Measurements from ENCODE around the gene RRP1B. TPM values are rescaled to one million over a fixed set of nuclear protein-coding genes. Genes with fewer than 3 reads are reported as not detected.

Gene RRP1B
- polyA plus RNA-seq, 1 donor from 2014 or later = 20.3 TPM

GRCh38 chr21:43639470-43640353 lies 19.6 kb upstream of the RRP1B start:
- H3K36me3 ChIP-seq (ENCODE audit: insufficient read depth, low read length) = no peaks in the 10 kb centered on the region
- H3K9me3 ChIP-seq (ENCODE audit: low read length) = no peaks in the 10 kb centered on the region
- no peaks in the 10 kb centered on the region for H3K27me3 ChIP-seq (ENCODE audit: insufficient read depth, low read depth, low read length)
- H3K9me2 ChIP-seq (ENCODE audit: insufficient read depth, low read length) = no peaks in the 10 kb centered on the region
- H3K27ac ChIP-seq (ENCODE audit: low read length) = no peak overlapping the region
- H3K4me3 ChIP-seq (ENCODE audit: low read length) = no peak overlapping the region
- no peaks in the 10 kb centered on the region for H4K20me1 ChIP-seq (ENCODE audit: insufficient read depth)
- H3K79me2 ChIP-seq (replicated peaks; ENCODE audit: insufficient read depth, low read length) = no peaks in the 10 kb centered on the region
- TF ChIP-seq EP300 (conservative IDR thresholded peaks at IDR 0.05; ENCODE audit: poor library complexity, severe bottlenecking) = no peak
- no peak for TF ChIP-seq CTCF (IDR thresholded peaks at IDR 0.05; ENCODE audit: poor library complexity, severe bottlenecking)
- TF ChIP-seq TAF1 (IDR thresholded peaks at IDR 0.05; ENCODE audit: low read depth) = no peak
- no peak overlapping the region for H3K4me2 ChIP-seq (ENCODE audit: low read length)
- no peaks in the 10 kb centered on the region for H3F3A ChIP-seq (ENCODE audit: insufficient read depth, low read length, poor library complexity, severe bottlenecking)
- no peak overlapping the region for H3K9ac ChIP-seq (ENCODE audit: low read length)
- no peak overlapping the region for H2AFZ ChIP-seq (ENCODE audit: low read depth, low read length)

GRCh38 chr21:43640400-43640799 lies 19.0 kb upstream of the RRP1B start:
- Histone ChIP-seq H3K27ac (ENCODE audit: low read length) (no peak overlapping the region), H3K4me2 (ENCODE audit: low read length) (no peak overlapping the region), H3K4me3 (ENCODE audit: low read length) (no peak overlapping the region), H3K9ac (ENCODE audit: low read length) (no peak overlapping the region), H2AFZ (ENCODE audit: low read depth, low read length) (no peak overlapping the region), H3K36me3 (ENCODE audit: insufficient read depth, low read length) (no peaks in the 10 kb centered on the region), H4K20me1 (ENCODE audit: insufficient read depth) (no peaks in the 10 kb centered on the region), H3K9me2 (ENCODE audit: insufficient read depth, low read length) (no peaks in the 10 kb centered on the region), H3K79me2 (replicated peaks; ENCODE audit: insufficient read depth, low read length) (no peaks in the 10 kb centered on the region), H3K9me3 (ENCODE audit: low read length) (no peaks in the 10 kb centered on the region), H3K27me3 (ENCODE audit: insufficient read depth, low read depth, low read length) (no peaks in the 10 kb centered on the region), H3F3A (ENCODE audit: insufficient read depth, low read length, poor library complexity, severe bottlenecking) (no peaks in the 10 kb centered on the region)
- TF ChIP-seq POLR2AphosphoS5 (IDR thresholded peaks at IDR 0.05) (no peak), RAD21 (conservative IDR thresholded peaks at IDR 0.05) (no peak)

GRCh38 chr21:43643193-43643592 lies 16.2 kb upstream of the RRP1B start:
- Histone ChIP-seq H2AFZ (ENCODE audit: low read depth, low read length) (no peak overlapping the region), H3K36me3 (ENCODE audit: insufficient read depth, low read length) (no peaks in the 10 kb centered on the region), H3K4me3 (ENCODE audit: low read length) (no peak overlapping the region), H3K27ac (ENCODE audit: low read length) (no peak overlapping the region), H3F3A (ENCODE audit: insufficient read depth, low read length, poor library complexity, severe bottlenecking) (no peaks in the 10 kb centered on the region), H4K20me1 (ENCODE audit: insufficient read depth) (no peaks in the 10 kb centered on the region), H3K9me2 (ENCODE audit: insufficient read depth, low read length) (no peaks in the 10 kb centered on the region), H3K4me2 (ENCODE audit: low read length) (no peak overlapping the region), H3K79me2 (replicated peaks; ENCODE audit: insufficient read depth, low read length) (no peaks in the 10 kb centered on the region), H3K9ac (ENCODE audit: low read length) (no peak overlapping the region), H3K9me3 (ENCODE audit: low read length) (no peaks in the 10 kb centered on the region), H3K27me3 (ENCODE audit: insufficient read depth, low read depth, low read length) (no peaks in the 10 kb centered on the region)
- no peak for TF ChIP-seq RAD21 (conservative IDR thresholded peaks at IDR 0.05)
- no peak for TF ChIP-seq MXI1 (conservative IDR thresholded peaks at IDR 0.05; ENCODE audit: poor library complexity, severe bottlenecking)

- H4K20me1 ChIP-seq (ENCODE audit: insufficient read depth) = no peaks in the 10 kb centered on the region
- H3K4me3 ChIP-seq (ENCODE audit: low read length) = no peak overlapping the region
- no peaks in the 10 kb centered on the region for H3K9me3 ChIP-seq (ENCODE audit: low read length)
- H3K9ac ChIP-seq (ENCODE audit: low read length) = no peak overlapping the region
- no peak for TF ChIP-seq RAD21 (conservative IDR thresholded peaks at IDR 0.05)
- no peak for TF ChIP-seq EP300 (conservative IDR thresholded peaks at IDR 0.05; ENCODE audit: poor library complexity, severe bottlenecking)
- no peak for TF ChIP-seq MXI1 (conservative IDR thresholded peaks at IDR 0.05; ENCODE audit: poor library complexity, severe bottlenecking)
- TF ChIP-seq CTCF (IDR thresholded peaks at IDR 0.05; ENCODE audit: poor library complexity, severe bottlenecking) = no peak
- no peak for TF ChIP-seq POLR2AphosphoS5 (IDR thresholded peaks at IDR 0.05)
- no peak for TF ChIP-seq TAF1 (IDR thresholded peaks at IDR 0.05; ENCODE audit: low read depth)
- TF ChIP-seq EZH2 (IDR thresholded peaks at IDR 0.05; ENCODE audit: borderline replicate concordance, insufficient read depth, low read length, poor library complexity, severe bottlenecking) = no peak
- no peak for TF ChIP-seq SMC3 (conservative IDR thresholded peaks at IDR 0.05; ENCODE audit: poor library complexity)
- no peak for TF ChIP-seq REST (IDR thresholded peaks at IDR 0.05; ENCODE audit: borderline replicate concordance)
- no peaks in the 10 kb centered on the region for H3K27me3 ChIP-seq (ENCODE audit: insufficient read depth, low read depth, low read length)
- no peak overlapping the region for H3K27ac ChIP-seq (ENCODE audit: low read length)
- H3K9me2 ChIP-seq (ENCODE audit: insufficient read depth, low read length) = no peaks in the 10 kb centered on the region
- no peaks in the 10 kb centered on the region for H3F3A ChIP-seq (ENCODE audit: insufficient read depth, low read length, poor library complexity, severe bottlenecking)
- H3K79me2 ChIP-seq (replicated peaks; ENCODE audit: insufficient read depth, low read length) = no peaks in the 10 kb centered on the region
- H3K36me3 ChIP-seq (ENCODE audit: insufficient read depth, low read length) = no peaks in the 10 kb centered on the region
- H3K4me2 ChIP-seq (ENCODE audit: low read length) = no peak overlapping the region
- H2AFZ ChIP-seq (ENCODE audit: low read depth, low read length) = no peak overlapping the region
Measured at GRCh38 chr21:43644071-43644470, 15.3 kb upstream of the RRP1B start.
